ENCODE results near the gene FOXD2. TPM values are rescaled to one million over a fixed set of nuclear protein-coding genes. Genes with fewer than 3 reads are reported as not detected.

Gene FOXD2
- total and polyA plus RNA-seq, 2 donors: 0.05 to 0.16 TPM

- Histone ChIP-seq H3K36me3 (ENCODE audit: control insufficient read depth in 2 of 2, insufficient read depth in 2 of 2, low read length in 1 of 2) (no peaks in the 10 kb centered on the region), H3K27ac (ENCODE audit: low read depth in 1 of 2, low read length in 1 of 2) (no peak overlapping the region), H3K9me3 (ENCODE audit: control insufficient read depth in 2 of 2, insufficient read depth in 1 of 2, low read length in 1 of 2) (peaks cover 0 to 3% of the 10 kb centered on the region in 2 donors), H3K4me3 (ENCODE audit: low read length in 2 of 2) (peak overlapping the region; percentile 60 to 67), H3K4me1 (ENCODE audit: control insufficient read depth in 2 of 2, insufficient read depth in 2 of 2, low read length in 2 of 2) (peaks cover 8 to 40% of the 10 kb centered on the region in 2 donors), H3K27me3 (ENCODE audit: control insufficient read depth in 2 of 2, insufficient read depth in 1 of 2, low read length in 1 of 2) (peaks cover 75 to 97% of the 10 kb centered on the region in 2 donors)
- DNase-seq (ENCODE audit: low read depth in 6 of 9, low spot score in 9 of 9): peak in 7 of 9 donors; percentile 42 to 82 (median 63)
- WGBS: 5% methylated on average over 23 of the region's 23 CpGs
Measured at GRCh38 chr1:47436304-47436978, 1.4 kb upstream of the FOXD2 start.

- Histone ChIP-seq H3K9me3 (ENCODE audit: control insufficient read depth in 2 of 2, insufficient read depth in 1 of 2, low read length in 1 of 2) (peaks cover 0 to 3% of the 10 kb centered on the region in 2 donors), H3K4me1 (ENCODE audit: control insufficient read depth in 2 of 2, insufficient read depth in 2 of 2, low read length in 2 of 2) (peaks cover 8 to 35% of the 10 kb centered on the region in 2 donors), H3K4me3 (ENCODE audit: low read length in 2 of 2) (peak overlapping the region; percentile 60 to 67), H3K27me3 (ENCODE audit: control insufficient read depth in 2 of 2, insufficient read depth in 1 of 2, low read length in 1 of 2) (peaks cover 74 to 97% of the 10 kb centered on the region in 2 donors), H3K27ac (ENCODE audit: low read depth in 1 of 2, low read length in 1 of 2) (peak overlapping the region in 1 of 2 donors; percentile 46), H3K36me3 (ENCODE audit: control insufficient read depth in 2 of 2, insufficient read depth in 2 of 2, low read length in 1 of 2) (no peaks in the 10 kb centered on the region)
- WGBS: 1% methylated on average over 46 of the region's 46 CpGs
- peak in 2 of 9 donors; percentile 28 to 40 for DNase-seq (ENCODE audit: low read depth in 6 of 9, low spot score in 9 of 9)
Measured at GRCh38 chr1:47436979-47437446, 831 bp upstream of the FOXD2 start.

GRCh38 chr1:47438165-47439016 lies 547 bp downstream of the FOXD2 start:
- peak in 1 of 9 donors; percentile 28 for DNase-seq (ENCODE audit: low read depth in 6 of 9, low spot score in 9 of 9)
- WGBS: 2% methylated on average over 117 of the region's 117 CpGs

GRCh38 chr1:47439017-47439818 lies 1.4 kb downstream of the FOXD2 start:
- H3K36me3 ChIP-seq (ENCODE audit: control insufficient read depth in 2 of 2, insufficient read depth in 2 of 2, low read length in 1 of 2): no peaks in the 10 kb centered on the region
- H3K9me3 ChIP-seq (ENCODE audit: control insufficient read depth in 2 of 2, insufficient read depth in 1 of 2, low read length in 1 of 2): peaks cover 0 to 2% of the 10 kb centered on the region in 2 donors
- no peak overlapping the region for H3K27ac ChIP-seq (ENCODE audit: low read depth in 1 of 2, low read length in 1 of 2)
- H3K27me3 ChIP-seq (ENCODE audit: control insufficient read depth in 2 of 2, insufficient read depth in 1 of 2, low read length in 1 of 2): peaks cover 81 to 97% of the 10 kb centered on the region in 2 donors
- 7% methylated on average over 86 of the region's 86 CpGs for WGBS
- H3K4me3 ChIP-seq (ENCODE audit: low read length in 2 of 2): peak overlapping the region in 1 of 2 donors; percentile 67
- peaks cover 8 to 17% of the 10 kb centered on the region in 2 donors for H3K4me1 ChIP-seq (ENCODE audit: control insufficient read depth in 2 of 2, insufficient read depth in 2 of 2, low read length in 2 of 2)
- DNase-seq (ENCODE audit: low read depth in 6 of 9, low spot score in 9 of 9): no peak

More at GRCh38 chr1:47438165-47439016, 547 bp downstream of the FOXD2 start:
- Histone ChIP-seq H3K27me3 (ENCODE audit: control insufficient read depth in 2 of 2, insufficient read depth in 1 of 2, low read length in 1 of 2) (peaks cover 81 to 97% of the 10 kb centered on the region in 2 donors), H3K9me3 (ENCODE audit: control insufficient read depth in 2 of 2, insufficient read depth in 1 of 2, low read length in 1 of 2) (peaks cover 0 to 3% of the 10 kb centered on the region in 2 donors), H3K4me3 (ENCODE audit: low read length in 2 of 2) (peak overlapping the region; percentile 60 to 67), H3K4me1 (ENCODE audit: control insufficient read depth in 2 of 2, insufficient read depth in 2 of 2, low read length in 2 of 2) (peaks cover 8 to 24% of the 10 kb centered on the region in 2 donors), H3K27ac (ENCODE audit: low read depth in 1 of 2, low read length in 1 of 2) (no peak overlapping the region), H3K36me3 (ENCODE audit: control insufficient read depth in 2 of 2, insufficient read depth in 2 of 2, low read length in 1 of 2) (no peaks in the 10 kb centered on the region)

- H3K27me3 ChIP-seq (ENCODE audit: control insufficient read depth in 2 of 2, insufficient read depth in 1 of 2, low read length in 1 of 2): peaks cover 81 to 97% of the 10 kb centered on the region in 2 donors
- no peak for DNase-seq (ENCODE audit: low read depth in 6 of 9, low spot score in 9 of 9)
- H3K4me3 ChIP-seq (ENCODE audit: low read length in 2 of 2): no peak overlapping the region
- peaks cover 2% of the 10 kb centered on the region in 2 donors for H3K9me3 ChIP-seq (ENCODE audit: control insufficient read depth in 2 of 2, insufficient read depth in 1 of 2, low read length in 1 of 2)
- H3K36me3 ChIP-seq (ENCODE audit: control insufficient read depth in 2 of 2, insufficient read depth in 2 of 2, low read length in 1 of 2): no peaks in the 10 kb centered on the region
- no peak overlapping the region for H3K27ac ChIP-seq (ENCODE audit: low read depth in 1 of 2, low read length in 1 of 2)
- WGBS: 67% methylated on average over 20 of the region's 20 CpGs
- H3K4me1 ChIP-seq (ENCODE audit: control insufficient read depth in 2 of 2, insufficient read depth in 2 of 2, low read length in 2 of 2): peaks cover 8 to 21% of the 10 kb centered on the region in 2 donors
Measured at GRCh38 chr1:47439819-47440598, 2.2 kb downstream of the FOXD2 start.

- Histone ChIP-seq H3K4me3 (ENCODE audit: low read length in 2 of 2) (no peak overlapping the region), H3K9me3 (ENCODE audit: control insufficient read depth in 2 of 2, insufficient read depth in 1 of 2, low read length in 1 of 2) (peaks cover 3 to 5% of the 10 kb centered on the region in 2 donors), H3K27me3 (ENCODE audit: control insufficient read depth in 2 of 2, insufficient read depth in 1 of 2, low read length in 1 of 2) (peaks cover 80 to 97% of the 10 kb centered on the region in 2 donors), H3K27ac (ENCODE audit: low read depth in 1 of 2, low read length in 1 of 2) (no peak overlapping the region), H3K4me1 (ENCODE audit: control insufficient read depth in 2 of 2, insufficient read depth in 2 of 2, low read length in 2 of 2) (peaks cover 8 to 24% of the 10 kb centered on the region in 2 donors), H3K36me3 (ENCODE audit: control insufficient read depth in 2 of 2, insufficient read depth in 2 of 2, low read length in 1 of 2) (no peaks in the 10 kb centered on the region)
- no peak for DNase-seq (ENCODE audit: low read depth in 6 of 9, low spot score in 9 of 9)
- WGBS: 57% methylated on average over 5 of the region's 5 CpGs
Measured at GRCh38 chr1:47440599-47441081, 2.8 kb downstream of the FOXD2 start.

GRCh38 chr1:47441450-47442106 lies 3.7 kb downstream of the FOXD2 start:
- no peak overlapping the region for H3K4me3 ChIP-seq (ENCODE audit: low read length in 2 of 2)
- WGBS: 98% methylated on average over 3 of the region's 3 CpGs
- H3K27ac ChIP-seq (ENCODE audit: low read depth in 1 of 2, low read length in 1 of 2): no peak overlapping the region
- no peak for DNase-seq (ENCODE audit: low read depth in 6 of 9, low spot score in 9 of 9)
- peaks cover 83 to 97% of the 10 kb centered on the region in 2 donors for H3K27me3 ChIP-seq (ENCODE audit: control insufficient read depth in 2 of 2, insufficient read depth in 1 of 2, low read length in 1 of 2)
- no peaks in the 10 kb centered on the region for H3K36me3 ChIP-seq (ENCODE audit: control insufficient read depth in 2 of 2, insufficient read depth in 2 of 2, low read length in 1 of 2)
- H3K4me1 ChIP-seq (ENCODE audit: control insufficient read depth in 2 of 2, insufficient read depth in 2 of 2, low read length in 2 of 2): peaks cover 3 to 22% of the 10 kb centered on the region in 2 donors
- H3K9me3 ChIP-seq (ENCODE audit: control insufficient read depth in 2 of 2, insufficient read depth in 1 of 2, low read length in 1 of 2): peaks cover 4 to 5% of the 10 kb centered on the region in 2 donors

Measured in thymus (tissue), 11 donors.